ENCODE measurements around the gene PPARD.

The PPARD gene

DNA sequence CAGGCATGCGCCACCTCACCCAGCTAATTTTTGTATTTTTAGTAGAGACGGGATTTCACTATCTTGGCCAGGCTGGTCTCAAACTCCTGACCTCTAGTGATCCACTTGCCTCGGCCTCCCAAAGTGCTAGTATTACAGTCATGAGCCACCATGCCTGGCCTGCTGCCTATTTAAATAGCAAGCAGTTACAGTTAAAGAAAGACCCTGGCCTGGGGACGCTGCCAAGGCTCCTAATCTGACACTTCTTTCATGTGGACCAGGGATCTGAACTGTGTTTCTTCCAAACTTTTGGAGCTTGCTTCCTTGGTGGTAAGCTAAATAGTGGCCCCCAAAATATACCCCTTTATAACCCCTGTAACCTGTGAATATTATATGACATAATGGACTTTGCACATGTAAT lies 15.3 kb downstream of the PPARD start:
- peaks cover 35% of the 10 kb centered on the region for H3K36me3 ChIP-seq
- TF ChIP-seq CTCF (IDR thresholded peaks at IDR 0.05): no peak

GRCh38 chr6:35358086-35358485 lies 15.7 kb downstream of the PPARD start:
- H3K27ac ChIP-seq: no peak overlapping the region
- peaks cover 31% of the 10 kb centered on the region for H3K36me3 ChIP-seq
- no peaks in the 10 kb centered on the region for H3K27me3 ChIP-seq
- H3K9me3 ChIP-seq: no peaks in the 10 kb centered on the region
- H3K4me3 ChIP-seq (ENCODE audit: low read depth in 1 of 2, low read length in 1 of 2): no peak overlapping the region
- H3K4me1 ChIP-seq (ENCODE audit: control insufficient read depth in 1 of 2, insufficient read depth in 1 of 2, low read depth in 1 of 2, low read length in 1 of 2): peaks cover 6 to 8% of the 10 kb centered on the region in 2 experiments
- no peak for TF ChIP-seq CTCF (IDR thresholded peaks at IDR 0.05)

More for the DNA sequence above, 15.3 kb downstream of the PPARD start:
- H3K4me3 ChIP-seq (ENCODE audit: low read depth in 1 of 2, low read length in 1 of 2): no peak overlapping the region
- H3K27me3 ChIP-seq: no peaks in the 10 kb centered on the region
- peaks cover 6 to 8% of the 10 kb centered on the region in 2 experiments for H3K4me1 ChIP-seq (ENCODE audit: control insufficient read depth in 1 of 2, insufficient read depth in 1 of 2, low read depth in 1 of 2, low read length in 1 of 2)
- no peaks in the 10 kb centered on the region for H3K9me3 ChIP-seq
- H3K27ac ChIP-seq: no peak overlapping the region

- Histone ChIP-seq H3K27me3 (no peaks in the 10 kb centered on the region), H3K4me1 (ENCODE audit: control insufficient read depth in 1 of 2, insufficient read depth in 1 of 2, low read depth in 1 of 2, low read length in 1 of 2) (peaks cover 6 to 8% of the 10 kb centered on the region in 2 experiments), H3K27ac (no peak overlapping the region), H3K36me3 (peaks cover 23% of the 10 kb centered on the region), H3K4me3 (ENCODE audit: low read depth in 1 of 2, low read length in 1 of 2) (no peak overlapping the region), H3K9me3 (no peaks in the 10 kb centered on the region)
- TF ChIP-seq CTCF (IDR thresholded peaks at IDR 0.05): no peak
These were observed 17.0 kb downstream of the PPARD start for GRCh38 chr6:35359346-35359743.

DNA sequence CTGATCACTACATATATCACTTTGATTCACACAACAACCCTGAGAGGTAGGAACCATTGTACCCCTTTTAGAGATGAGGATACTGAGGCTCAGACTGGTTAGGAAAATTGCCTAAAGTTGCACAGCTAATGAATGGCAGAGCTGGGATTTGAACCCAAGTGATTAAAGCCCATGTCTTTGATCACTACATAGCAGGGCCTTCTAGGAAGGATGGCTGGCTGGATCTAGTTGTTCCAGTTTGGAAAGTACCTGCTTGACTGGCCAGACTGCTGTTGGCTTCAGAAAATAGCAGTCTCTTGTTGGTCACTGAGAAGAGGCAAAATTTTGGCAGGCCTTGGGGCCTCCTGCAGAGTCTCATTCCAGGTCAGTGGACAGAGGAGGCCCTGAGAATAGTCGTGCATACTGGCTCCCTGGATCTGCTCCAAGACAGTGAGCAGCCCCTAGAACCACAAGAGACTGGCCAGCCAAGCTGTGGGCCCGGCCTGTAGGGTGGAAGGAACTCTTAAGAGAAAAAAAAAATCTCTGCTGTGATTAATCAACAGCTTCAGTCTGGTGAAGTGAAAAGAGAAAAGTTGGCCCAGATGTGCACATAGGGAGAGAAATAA lies 17.5 kb downstream of the PPARD start:
- Histone ChIP-seq H3K27me3 (no peaks in the 10 kb centered on the region), H3K4me1 (ENCODE audit: control insufficient read depth in 1 of 2, insufficient read depth in 1 of 2, low read depth in 1 of 2, low read length in 1 of 2) (peaks cover 6 to 8% of the 10 kb centered on the region in 2 experiments), H3K4me3 (ENCODE audit: low read depth in 1 of 2, low read length in 1 of 2) (no peak overlapping the region), H3K9me3 (no peaks in the 10 kb centered on the region), H3K36me3 (peaks cover 18% of the 10 kb centered on the region), H3K27ac (no peak overlapping the region)
- no peak for TF ChIP-seq CTCF (IDR thresholded peaks at IDR 0.05)

- H3K36me3 ChIP-seq: peaks cover 14% of the 10 kb centered on the region
- H3K4me1 ChIP-seq (ENCODE audit: control insufficient read depth in 1 of 2, insufficient read depth in 1 of 2, low read depth in 1 of 2, low read length in 1 of 2): peaks cover 6 to 8% of the 10 kb centered on the region in 2 experiments
- H3K27me3 ChIP-seq: no peaks in the 10 kb centered on the region
- no peaks in the 10 kb centered on the region for H3K9me3 ChIP-seq
- no peak for TF ChIP-seq CTCF (IDR thresholded peaks at IDR 0.05)
- no peak overlapping the region for H3K4me3 ChIP-seq (ENCODE audit: low read depth in 1 of 2, low read length in 1 of 2)
- no peak overlapping the region for H3K27ac ChIP-seq
These were observed 18.2 kb downstream of the PPARD start for GRCh38 chr6:35360349-35361138.

Data from neutrophil (primary cell).